ENCODE results near the gene ANKRD30A. TPM values are rescaled to one million over a fixed set of nuclear protein-coding genes. Genes with fewer than 3 reads are reported as not detected.
A peak's percentile ranks its signal among the peaks of the same experiment; 100 is the strongest.
"Not testable (repeated sequence)": the region's sequence is repeated elsewhere in the genome, so short reads cannot be mapped to it uniquely, and the experiment has no call there.

ANKRD30A gene
- total and polyA plus RNA-seq, 3 donors from 2014 or later, result 1.2 to 32.1 (median 11.9) TPM

DNA sequence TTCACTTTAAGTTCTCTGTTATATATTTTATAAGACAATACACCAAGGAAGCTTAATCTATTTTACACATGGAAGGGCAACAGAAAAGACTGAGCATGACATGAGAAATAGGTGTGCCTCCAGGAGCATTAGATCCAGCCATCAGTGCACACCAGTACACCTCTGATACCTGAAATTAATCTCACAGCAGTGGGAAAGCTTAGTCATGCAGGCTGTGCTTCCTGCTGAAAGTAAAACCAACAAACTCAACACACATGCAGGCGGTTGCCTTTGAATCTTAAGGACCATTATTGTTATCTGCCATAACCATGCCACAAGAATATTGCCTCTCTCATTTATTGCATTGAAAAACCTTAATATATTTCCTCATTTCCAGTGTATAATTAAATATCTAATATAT, 16.4 kb upstream of the ANKRD30A start:
- no peak for DNase-seq
- Histone ChIP-seq H3K4me3 (no peak overlapping the region), H3K27ac (no peak overlapping the region), H3K36me3 (ENCODE audit: low read depth, missing control alignments) (no peaks in the 10 kb centered on the region), H3K27me3 (no peaks in the 10 kb centered on the region), H3K4me1 (no peaks in the 10 kb centered on the region), H3K9me3 (no peaks in the 10 kb centered on the region)
- intact Hi-C loops (cut with DNase I; ENCODE audit: low total_unique reads), result no loop called here
- TF ChIP-seq POLR2A (IDR thresholded peaks at IDR 0.05), result no peak
- 62 to 77% methylated on average over 1 of the region's 1 CpG for WGBS, 2 donors

DNA sequence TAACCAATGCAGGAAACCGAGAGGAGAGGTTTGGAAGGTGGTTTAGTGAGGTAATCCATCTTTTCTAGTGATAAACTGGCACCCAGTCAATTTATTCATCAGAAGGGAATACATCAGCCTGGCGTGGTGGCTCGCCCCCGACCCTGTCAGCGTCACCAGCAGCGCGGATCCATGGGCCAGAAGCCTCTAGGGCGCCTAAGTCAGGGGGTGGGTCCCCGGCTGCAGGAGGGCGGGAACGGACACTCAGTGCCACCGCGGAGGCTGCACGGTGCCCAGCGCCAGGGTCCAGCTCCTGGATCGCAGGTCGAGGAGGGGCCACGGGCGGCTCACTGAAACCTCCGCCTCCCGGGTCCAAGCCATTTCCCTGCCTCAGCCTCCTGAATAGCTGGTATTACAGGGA, 866 bp upstream of the ANKRD30A start:
- Histone ChIP-seq H3K36me3 (ENCODE audit: low read depth, missing control alignments) (no peaks in the 10 kb centered on the region), H3K4me1 (no peaks in the 10 kb centered on the region), H3K27me3 (no peaks in the 10 kb centered on the region), H3K4me3 (peak overlapping the region in 1 of 2 donors; percentile 57), H3K27ac (no peak overlapping the region), H3K9me3 (no peaks in the 10 kb centered on the region)
- TF ChIP-seq, protein P1, sequence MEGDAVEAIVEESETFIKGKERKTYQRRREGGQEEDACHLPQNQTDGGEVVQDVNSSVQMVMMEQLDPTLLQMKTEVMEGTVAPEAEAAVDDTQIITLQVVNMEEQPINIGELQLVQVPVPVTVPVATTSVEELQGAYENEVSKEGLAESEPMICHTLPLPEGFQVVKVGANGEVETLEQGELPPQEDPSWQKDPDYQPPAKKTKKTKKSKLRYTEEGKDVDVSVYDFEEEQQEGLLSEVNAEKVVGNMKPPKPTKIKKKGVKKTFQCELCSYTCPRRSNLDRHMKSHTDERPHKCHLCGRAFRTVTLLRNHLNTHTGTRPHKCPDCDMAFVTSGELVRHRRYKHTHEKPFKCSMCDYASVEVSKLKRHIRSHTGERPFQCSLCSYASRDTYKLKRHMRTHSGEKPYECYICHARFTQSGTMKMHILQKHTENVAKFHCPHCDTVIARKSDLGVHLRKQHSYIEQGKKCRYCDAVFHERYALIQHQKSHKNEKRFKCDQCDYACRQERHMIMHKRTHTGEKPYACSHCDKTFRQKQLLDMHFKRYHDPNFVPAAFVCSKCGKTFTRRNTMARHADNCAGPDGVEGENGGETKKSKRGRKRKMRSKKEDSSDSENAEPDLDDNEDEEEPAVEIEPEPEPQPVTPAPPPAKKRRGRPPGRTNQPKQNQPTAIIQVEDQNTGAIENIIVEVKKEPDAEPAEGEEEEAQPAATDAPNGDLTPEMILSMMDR (IDR thresholded peaks at IDR 0.05), result no peak
- no peak for TF ChIP-seq POLR2A (IDR thresholded peaks at IDR 0.05)
- 60 to 65% methylated on average over 21 of the region's 21 CpGs for WGBS, 2 donors
- peak; percentile 15 for DNase-seq
- intact Hi-C loops (cut with DNase I; ENCODE audit: low total_unique reads), result no loop called here

DNA sequence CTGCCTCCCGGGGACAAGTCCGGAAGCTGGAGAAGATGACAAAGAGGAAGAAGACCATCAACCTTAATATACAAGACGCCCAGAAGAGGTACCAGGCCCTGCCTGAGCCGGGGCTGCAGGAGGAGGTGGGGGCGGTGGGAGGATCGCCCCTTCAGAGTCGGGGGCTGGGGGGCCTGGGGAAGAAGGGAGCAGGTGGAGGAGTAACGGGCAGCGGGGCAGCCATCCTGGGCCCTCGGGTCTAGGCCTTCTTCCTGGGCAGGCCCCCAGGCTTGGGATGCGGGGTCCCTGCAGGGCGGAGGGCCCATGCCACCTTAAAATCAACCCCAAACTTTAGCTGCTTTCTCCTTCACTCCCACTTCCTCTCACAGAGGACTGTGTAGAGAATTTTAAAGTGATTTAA, 523 bp downstream of the ANKRD30A start:
- DNase-seq, result no peak
- Histone ChIP-seq H3K27ac (peak overlapping the region in 1 of 2 donors; percentile 30), H3K4me1 (no peaks in the 10 kb centered on the region), H3K9me3 (no peaks in the 10 kb centered on the region), H3K27me3 (no peaks in the 10 kb centered on the region), H3K36me3 (ENCODE audit: low read depth, missing control alignments) (no peaks in the 10 kb centered on the region), H3K4me3 (peak overlapping the region; percentile 46 to 57)
- intact Hi-C loops (cut with DNase I; ENCODE audit: low total_unique reads), result no loop called here
- WGBS, 2 donors, result 73 to 88% methylated on average over 11 to 12 of the region's 12 CpGs
- no peak for TF ChIP-seq POLR2A (IDR thresholded peaks at IDR 0.05)
- TF ChIP-seq, protein P1 (IDR thresholded peaks at IDR 0.05), result no peak

DNA sequence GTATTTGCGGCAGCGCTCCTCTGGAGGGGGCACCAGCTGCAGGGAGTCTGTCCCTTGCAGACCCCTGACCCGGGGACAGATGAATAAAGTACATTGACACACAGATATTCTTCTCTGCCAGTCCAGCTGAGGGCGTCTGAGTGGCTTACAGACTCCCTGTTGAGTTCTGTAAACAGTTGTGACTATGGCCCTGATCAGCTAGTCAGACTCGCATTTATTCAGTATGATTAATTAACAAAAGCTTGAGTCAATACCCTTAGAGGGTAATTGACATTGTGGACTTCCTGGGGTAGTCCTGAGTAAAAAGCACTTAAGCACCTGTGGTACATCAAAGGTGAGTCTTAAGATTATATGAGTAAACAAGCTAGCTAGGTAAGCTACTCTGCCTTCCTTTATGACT, 21.0 kb downstream of the ANKRD30A start:
- Histone ChIP-seq H3K27me3 (no peaks in the 10 kb centered on the region), H3K27ac (no peak overlapping the region), H3K9me3 (no peaks in the 10 kb centered on the region), H3K36me3 (ENCODE audit: low read depth, missing control alignments) (no peaks in the 10 kb centered on the region), H3K4me1 (no peaks in the 10 kb centered on the region), H3K4me3 (no peak overlapping the region)
- intact Hi-C loops (cut with DNase I; ENCODE audit: low total_unique reads), result no loop called here
- TF ChIP-seq POLR2A (IDR thresholded peaks at IDR 0.05), result no peak
- TF ChIP-seq, protein P1 (IDR thresholded peaks at IDR 0.05), result no peak
- DNase-seq, result peak; percentile 28
- WGBS, 2 donors, result 33 to 36% methylated on average over 5 of the region's 5 CpGs

DNA sequence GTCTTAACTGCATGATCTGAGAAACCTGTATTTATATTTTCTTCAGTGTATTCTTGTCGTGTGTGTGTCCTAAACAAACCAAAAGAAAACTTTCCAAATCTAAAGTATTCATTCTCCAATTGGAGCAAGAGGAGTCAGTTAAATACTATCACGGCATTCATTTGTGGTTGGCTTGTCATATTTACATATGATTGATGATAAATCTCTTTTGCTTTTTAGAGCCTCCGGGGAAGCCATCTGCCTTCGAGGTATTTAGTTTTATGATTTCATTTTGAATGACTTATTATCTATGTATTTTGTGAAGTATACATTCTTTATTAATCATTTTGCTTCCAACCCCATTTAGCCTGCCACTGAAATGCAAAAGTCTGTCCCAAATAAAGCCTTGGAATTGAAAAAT, 37.0 kb downstream of the ANKRD30A start:
- H3K27me3 ChIP-seq; intact Hi-C loops (cut with DNase I; ENCODE audit: low total_unique reads); H3K4me3 ChIP-seq; H3K27ac ChIP-seq; H3K36me3 ChIP-seq (ENCODE audit: low read depth, missing control alignments); H3K9me3 ChIP-seq; DNase-seq; H3K4me1 ChIP-seq: not testable (repeated sequence)
- WGBS, 2 donors, result 81 to 84% methylated on average over 4 of the region's 4 CpGs

DNA sequence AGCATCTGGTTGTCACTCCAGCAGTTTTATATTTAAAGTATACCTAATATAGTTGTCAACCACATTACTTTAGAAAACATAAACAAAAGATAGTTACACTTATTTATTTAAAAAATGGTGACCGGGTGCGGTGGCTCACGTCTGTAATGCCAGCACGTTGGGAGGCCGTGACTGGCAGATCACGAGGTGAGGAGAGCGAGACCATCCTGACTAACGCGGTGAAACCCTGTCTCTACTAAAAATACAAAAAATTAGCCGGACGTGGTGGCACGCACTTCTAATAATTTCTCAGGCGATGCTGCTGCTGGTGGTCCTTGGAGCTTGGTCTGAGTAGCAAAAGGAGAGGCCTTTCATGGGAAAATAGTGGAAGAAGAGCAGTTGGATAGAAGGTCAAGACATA, 46.5 kb downstream of the ANKRD30A start:
- intact Hi-C loops (cut with DNase I; ENCODE audit: low total_unique reads); H3K9me3 ChIP-seq; H3K27ac ChIP-seq; H3K36me3 ChIP-seq (ENCODE audit: low read depth, missing control alignments); H3K4me3 ChIP-seq; DNase-seq; H3K4me1 ChIP-seq; H3K27me3 ChIP-seq: not testable (repeated sequence)
- 60 to 86% methylated on average over 1 to 13 of the region's 13 CpGs for WGBS, 2 donors

DNA sequence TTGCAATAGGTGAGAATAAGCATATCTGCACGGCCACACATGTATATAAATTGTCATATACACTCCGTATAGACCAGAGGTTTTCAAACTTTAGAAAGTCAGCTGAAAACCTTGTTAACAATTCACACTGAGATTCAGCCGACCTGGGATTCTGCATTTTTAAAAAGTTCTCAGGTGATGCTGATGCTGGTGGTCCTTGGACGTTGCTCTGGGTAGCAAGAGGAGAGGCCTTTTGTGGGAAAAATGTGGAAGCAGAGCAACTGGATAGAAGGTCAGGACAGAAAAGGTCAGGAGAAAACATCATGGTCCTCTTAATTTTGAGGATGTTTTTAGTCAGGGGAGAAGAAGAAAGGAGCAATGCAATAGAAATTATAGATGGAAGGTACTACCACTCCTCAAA, 52.9 kb downstream of the ANKRD30A start:
- H3K36me3 ChIP-seq (ENCODE audit: low read depth, missing control alignments); H3K27ac ChIP-seq; H3K4me1 ChIP-seq; H3K27me3 ChIP-seq; H3K4me3 ChIP-seq; intact Hi-C loops (cut with DNase I; ENCODE audit: low total_unique reads); DNase-seq; H3K9me3 ChIP-seq: not testable (repeated sequence)
- 65 to 79% methylated on average over 4 of the region's 4 CpGs for WGBS, 2 donors

DNA sequence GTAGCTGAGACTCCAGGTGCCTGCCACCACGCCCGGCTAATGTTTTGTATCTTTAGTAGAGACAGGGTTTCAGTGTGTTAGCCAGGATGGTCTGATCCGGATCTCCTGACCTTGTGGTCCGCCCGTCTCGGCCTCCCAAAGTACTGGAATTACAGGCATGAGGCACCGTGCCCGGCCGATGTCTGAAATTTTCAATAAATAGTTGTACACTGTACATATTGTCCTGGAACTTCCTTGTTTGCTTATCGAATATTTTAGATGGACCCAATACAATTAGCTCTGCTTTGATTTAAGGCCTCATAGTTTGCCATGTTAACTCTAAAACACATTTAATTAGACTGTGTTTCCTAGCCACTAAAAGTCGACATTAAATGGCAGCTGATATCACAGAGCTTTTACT, 57.3 kb downstream of the ANKRD30A start:
- H3K9me3 ChIP-seq; H3K36me3 ChIP-seq (ENCODE audit: low read depth, missing control alignments); H3K4me3 ChIP-seq; intact Hi-C loops (cut with DNase I; ENCODE audit: low total_unique reads); H3K4me1 ChIP-seq; H3K27ac ChIP-seq; H3K27me3 ChIP-seq; DNase-seq: not testable (repeated sequence)
- WGBS, 2 donors, result 83 to 88% methylated on average over 1 of the region's 11 CpGs

All from testis (tissue), 3 donors.